Measurements from ENCODE around the gene HMX1.

HMX1 gene

DNA sequence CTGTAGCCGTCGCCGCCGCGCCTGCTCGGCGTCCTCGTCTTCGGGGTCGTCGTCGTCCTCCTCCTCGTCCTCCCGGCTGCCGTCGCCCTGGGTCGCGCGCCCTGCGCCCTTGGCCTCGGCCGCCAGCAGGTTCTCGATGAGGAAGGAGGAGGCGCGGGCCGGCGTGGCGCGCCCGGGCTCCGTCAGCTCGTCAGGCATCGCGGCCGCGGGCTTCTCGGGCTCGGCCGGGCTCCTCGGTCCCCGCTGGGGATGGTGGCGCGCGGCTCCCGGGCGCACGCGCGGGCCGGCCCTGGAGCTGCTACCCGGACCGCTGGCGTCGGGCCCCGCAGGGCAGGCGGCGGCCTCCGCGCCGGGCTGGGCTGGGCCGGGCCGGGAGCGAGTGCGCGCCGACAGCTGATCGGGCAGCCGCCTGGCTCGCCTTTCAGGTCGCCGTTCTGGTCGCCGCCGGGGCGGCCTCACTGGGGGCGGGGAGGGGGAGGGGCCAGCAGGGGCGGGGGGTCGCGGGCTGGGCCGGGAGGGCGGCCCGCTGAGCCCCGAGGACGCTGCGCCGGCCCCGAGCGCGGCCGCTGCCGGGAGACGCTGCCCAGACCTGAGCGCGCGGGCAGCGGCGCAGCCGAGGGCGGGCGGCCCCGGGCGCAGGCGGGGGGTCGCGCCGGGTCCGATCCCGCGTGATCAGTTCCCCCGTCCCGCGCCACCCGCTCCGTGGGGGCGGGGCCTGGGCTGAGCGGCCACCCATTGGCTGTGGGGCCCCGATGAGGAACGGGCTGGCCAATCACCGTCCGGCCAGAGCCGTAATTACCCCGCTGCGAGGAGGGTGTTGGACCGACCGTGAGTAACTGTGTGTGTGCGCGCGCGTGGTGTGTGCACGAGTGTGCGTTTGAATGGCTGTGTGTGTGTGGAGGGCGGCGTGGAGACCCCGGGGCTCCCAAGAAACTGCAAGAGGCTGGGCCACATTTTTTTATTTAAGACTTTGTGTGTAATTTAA, at the start of gene HMX1:
Gene HMX1, minus strand, starts transcription at position 423 of the 985 bp plus-strand sequence. Its CDS starts 225 bp downstream, at position 198.
- DNase-seq, result no peak

DNA sequence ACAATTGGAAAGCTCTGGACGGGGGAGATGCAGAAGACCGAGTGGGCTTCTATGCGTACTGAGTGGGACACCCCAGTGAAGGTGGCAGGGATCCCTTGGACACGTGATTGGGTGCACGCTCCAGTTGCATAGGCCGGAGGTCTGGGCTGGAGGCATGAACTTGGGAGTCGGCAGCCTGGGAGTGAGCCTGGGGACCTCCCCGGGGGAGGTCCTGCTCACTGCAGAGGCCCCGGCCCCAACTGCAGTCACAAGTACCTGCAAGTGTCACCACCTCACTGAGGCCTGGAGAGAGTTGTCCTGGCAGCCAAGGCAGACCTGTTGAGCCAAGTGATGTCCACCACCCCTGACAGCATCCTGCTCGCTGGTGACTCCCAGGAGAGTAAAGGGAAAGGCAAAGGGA, 49.3 kb upstream of the HMX1 start:
- no peak for DNase-seq

GRCh38 chr4:8920289-8920965, 48.8 kb upstream of the HMX1 start:
- no peak for DNase-seq

DNA sequence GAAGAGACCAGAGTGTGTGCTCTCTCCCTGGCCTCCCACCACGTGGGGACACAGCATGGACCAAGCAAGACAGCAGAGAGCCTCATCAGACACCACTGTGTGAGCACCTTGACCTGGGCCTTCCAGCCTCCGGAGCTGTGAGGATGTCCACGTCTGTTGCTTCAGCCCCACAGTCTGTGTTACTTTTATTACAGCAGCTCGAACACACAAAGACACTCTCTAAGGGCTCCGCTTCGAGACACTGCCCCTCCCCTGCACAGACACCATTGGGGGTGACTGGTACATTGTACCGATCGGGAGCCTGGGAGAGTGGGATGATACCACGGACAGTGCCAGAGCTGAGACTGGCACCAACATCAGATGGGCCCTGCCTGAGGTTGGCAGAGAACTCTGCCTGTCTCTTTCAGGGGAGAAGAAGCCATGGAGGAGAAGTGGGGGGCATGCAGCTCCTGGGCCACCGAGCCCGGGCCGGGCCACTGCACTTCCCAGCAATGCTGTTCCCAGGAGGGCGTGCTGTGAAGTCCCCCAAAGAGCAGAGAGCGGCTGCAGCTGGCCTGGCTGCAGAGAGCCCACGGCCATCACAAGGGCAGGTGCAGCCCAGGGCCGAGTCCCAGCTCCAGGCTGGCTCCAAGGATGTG, 48.1 kb upstream of the HMX1 start:
- DNase-seq, result no peak

DNA sequence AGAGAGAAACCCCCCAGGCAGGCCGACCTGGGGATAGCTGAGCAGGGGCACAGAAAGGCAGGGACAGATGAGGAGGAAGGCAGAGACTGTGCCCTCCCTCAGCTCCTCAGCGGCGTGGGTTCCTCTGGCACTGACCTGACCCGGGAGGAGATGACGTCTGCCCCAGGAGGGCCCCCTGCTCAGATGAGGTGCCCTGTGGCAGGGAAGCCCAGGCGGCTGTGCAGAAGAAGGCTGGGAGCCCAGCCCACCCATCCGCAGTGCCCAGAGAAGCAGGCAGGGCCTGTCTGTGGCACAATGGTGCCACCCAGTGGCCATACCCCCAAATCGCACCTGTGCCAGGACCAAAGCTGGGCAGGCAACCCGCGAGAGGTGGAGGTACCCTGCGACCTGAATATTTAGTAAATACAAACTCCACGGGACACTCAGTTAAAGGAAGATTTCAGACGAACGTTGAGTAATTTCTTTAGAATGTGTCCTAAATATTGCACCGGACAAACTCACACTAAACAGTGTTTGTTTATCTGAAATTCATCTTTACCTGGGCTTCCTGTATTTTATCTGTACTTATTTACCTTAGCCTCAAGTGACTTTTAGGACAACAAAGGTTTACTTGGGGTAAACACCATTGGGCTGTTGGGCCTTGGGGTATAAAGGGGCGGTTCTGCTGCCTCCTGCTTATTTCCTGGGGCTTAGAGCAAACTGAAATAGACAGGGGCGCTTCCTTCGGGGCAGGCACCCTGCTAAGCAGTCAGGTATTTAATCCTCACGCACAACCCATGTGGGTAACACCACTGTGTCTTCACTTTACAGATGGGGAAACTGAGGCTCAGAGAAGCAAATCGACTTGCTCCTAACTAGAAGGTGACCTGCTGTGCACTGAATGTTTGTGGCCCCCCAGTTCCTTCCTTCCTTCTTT, 46.5 kb upstream of the HMX1 start:
- peak; percentile 38 for DNase-seq

GRCh38 chr4:8917321-8917811, 45.7 kb upstream of the HMX1 start:
- no peak for DNase-seq

DNA sequence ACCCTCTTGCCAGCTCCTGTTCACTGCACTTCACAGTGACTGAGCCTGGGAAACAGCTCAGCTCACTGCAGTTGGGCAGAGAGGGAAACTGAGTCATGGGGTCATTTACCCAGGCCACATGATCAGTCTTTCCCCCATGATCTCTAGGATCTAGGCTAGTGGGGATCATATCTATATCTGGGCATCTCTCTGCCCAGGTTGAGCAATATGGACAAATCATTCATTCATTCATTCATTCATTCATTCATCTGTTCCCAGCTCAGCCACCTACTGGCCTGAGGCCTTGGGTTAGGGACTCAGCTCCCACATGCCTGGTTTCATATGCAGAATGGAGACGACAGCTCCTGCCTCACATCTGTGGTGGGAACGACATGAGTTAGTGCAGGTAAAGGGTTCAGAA, 45.3 kb upstream of the HMX1 start:
- DNase-seq, result no peak

DNA sequence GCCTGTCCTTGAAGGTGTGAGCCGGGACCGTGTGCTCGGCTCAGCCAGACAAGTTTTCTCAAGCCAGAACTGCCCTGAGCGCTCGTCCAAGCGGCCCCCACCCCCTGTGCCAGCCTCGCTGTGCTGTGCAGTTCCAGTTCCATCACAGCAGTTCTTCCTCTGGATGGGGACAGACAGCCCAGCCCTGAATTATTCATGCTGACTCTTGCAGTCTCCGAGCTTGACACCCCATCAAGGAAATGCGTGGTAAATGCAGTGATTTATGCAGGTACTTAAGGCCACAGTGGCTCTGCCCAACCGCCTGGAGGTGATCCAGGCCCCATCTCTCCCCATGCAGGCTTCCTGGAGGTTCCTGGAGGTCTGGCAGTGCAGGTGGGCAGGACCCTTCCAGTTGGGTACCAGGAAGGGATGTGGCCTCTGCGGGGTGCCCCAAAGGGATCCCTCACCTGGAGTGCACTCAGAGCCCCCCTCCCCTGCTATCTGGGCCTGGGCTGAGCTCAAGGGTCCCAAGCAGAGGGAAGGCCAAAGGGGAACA, 44.8 kb upstream of the HMX1 start:
- no peak for DNase-seq

- no peak for DNase-seq
These were observed 43.9 kb upstream of the HMX1 start for GRCh38 chr4:8915201-8916200.

DNA sequence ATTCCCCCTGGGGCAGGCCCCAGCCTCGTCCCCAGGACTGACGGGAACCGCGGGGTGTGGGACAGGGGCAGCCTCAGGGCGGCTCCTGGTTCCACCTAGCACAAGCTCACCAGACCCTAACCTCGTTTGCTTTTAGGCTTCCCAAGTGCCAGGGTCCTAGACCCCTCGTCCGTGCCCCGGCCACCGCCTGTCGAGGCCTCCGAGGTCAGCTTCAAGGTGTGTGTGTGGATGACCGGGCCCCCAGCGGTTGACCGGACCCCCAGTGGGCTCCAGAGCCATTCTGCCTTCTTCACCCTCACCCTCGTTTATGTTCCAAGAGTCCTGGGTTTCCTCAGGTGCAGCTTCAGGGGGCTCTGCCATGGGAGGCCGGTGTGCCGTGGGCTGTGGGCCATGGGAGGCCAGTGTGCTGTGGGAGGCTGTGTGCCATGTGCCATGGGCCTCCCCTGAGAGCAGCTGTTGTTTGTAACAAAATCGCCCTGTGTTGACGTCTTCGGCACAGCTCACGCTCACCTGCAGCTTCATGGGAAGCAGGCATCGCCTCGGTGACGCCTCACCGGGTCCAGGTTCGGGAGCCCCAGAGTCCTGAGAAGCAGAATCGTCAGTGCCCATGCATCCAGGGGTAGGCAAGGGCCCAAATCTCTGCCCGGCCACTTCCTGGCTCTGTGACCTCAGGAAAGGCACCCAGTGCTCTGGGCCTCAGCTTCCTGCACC, 43.0 kb upstream of the HMX1 start:
- no peak for DNase-seq

DNA sequence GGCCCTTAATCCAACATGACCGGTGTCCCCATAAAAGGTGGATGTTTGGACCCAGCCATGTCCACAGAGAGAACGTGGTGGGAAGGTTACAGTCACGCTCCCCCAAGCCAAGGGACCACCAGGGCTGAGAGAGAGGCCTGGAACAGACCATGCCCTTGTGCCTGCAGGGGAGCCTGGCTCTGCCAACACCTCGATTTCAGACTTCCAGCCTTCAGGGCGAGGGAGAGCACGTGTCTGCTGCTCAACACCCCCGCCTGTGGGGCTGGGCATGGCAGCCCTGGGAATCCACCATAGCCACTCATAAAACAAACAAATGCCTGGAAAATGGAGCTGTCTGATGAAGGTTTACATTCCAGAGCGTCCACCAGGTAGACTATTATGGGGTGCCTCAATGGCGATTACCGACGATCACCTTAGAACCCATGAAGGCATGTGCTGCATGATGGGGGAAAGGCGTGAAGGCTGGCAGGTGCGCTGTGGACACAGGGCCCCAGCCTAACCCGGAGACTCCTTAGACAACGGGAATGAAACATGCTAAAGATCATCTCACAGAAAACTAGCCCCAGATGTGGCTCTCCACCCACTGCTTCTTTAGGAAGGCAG, 42.3 kb upstream of the HMX1 start:
- no peak for DNase-seq

GRCh38 chr4:8913121-8913857, 41.6 kb upstream of the HMX1 start:
- no peak for DNase-seq

GRCh38 chr4:8912506-8912905, 40.9 kb upstream of the HMX1 start:
- no peak for DNase-seq

GRCh38 chr4:8912089-8912455, 40.4 kb upstream of the HMX1 start:
- DNase-seq, result no peak

- no peak for DNase-seq
These were observed 39.9 kb upstream of the HMX1 start for GRCh38 chr4:8911316-8912088.

GRCh38 chr4:8910822-8911315, 39.2 kb upstream of the HMX1 start:
- no peak for DNase-seq

GRCh38 chr4:8910100-8910821, 38.6 kb upstream of the HMX1 start:
- peak; percentile 1 for DNase-seq
